Spleen (tissue), 7 donors: ENCODE data around the gene KAT7.

Source experiments
- POLR2A ChIP-seq, 3 donors: fragments of 450-650 bp; IDR thresholded peaks; one replicate each; pipeline ENCODE4 v1.5.1; 2017; ENCODE audit warnings: antibody characterized with exemption in 3 of 3, mild to moderate bottlenecking in 1 of 3
- TF ChIP-seq, protein P1 (sequence below), 11 experiments: fragments of 200-600 bp in 7 of 11; fragments of 450-650 bp in 4 of 11; sonication (generic) in 4 of 11; IDR thresholded peaks in 8 of 11; conservative IDR thresholded peaks in 3 of 11; 1 replicate in 7 of 11; 2 replicates in 4 of 11; pipeline versions ENCODE4 v1.4.0 to v1.8.0; 2016 to 2021; ENCODE audit warnings: antibody characterized with exemption in 11 of 11, inconsistent platforms in 4 of 11, mild to moderate bottlenecking in 1 of 11
- donor health status: DM: no; HTN: no; CAD: no; lungs with moderate emphysema.
- donor health status: DM: no; HTN: no; CAD: no.
- donor health status: DM: no; HTN: no; CAD: no.

DNA sequence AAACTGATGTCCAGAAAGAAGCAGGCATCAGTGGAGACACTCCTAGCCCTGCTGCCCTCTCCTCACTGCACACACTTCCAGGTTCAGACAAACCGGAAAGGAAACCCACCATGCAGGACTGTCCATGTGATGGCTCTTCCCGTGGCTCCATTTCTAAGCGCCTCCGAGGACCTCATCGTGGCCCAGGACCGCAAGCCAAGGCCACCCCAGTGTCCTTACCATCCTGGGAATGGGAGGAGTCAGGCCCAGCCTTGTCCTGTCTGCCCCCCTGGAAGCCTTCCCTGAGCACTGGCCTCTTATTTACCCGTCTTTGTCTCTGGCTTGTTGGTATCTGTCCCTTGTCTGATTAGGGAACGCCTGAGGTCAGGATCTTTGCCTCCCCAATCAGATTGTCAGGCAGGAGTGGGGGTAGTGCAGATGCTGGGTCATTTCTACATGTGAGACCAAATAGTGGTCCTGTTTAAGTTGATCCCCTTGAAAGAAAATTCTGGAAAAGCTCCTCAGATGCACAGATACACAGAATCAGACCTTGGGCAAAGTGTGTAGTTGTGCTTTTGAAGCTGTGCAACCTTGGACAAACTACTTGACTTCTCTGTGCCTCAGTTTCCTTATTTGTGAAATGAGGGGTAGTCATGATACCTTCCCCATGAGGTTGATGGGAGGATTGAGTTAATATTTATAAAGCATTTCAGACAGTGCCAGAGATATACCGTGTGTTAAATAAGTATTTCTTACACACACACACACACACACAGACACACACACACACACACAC is 58.6 kb downstream of the KAT7 start:
- TF ChIP-seq, protein P1, sequence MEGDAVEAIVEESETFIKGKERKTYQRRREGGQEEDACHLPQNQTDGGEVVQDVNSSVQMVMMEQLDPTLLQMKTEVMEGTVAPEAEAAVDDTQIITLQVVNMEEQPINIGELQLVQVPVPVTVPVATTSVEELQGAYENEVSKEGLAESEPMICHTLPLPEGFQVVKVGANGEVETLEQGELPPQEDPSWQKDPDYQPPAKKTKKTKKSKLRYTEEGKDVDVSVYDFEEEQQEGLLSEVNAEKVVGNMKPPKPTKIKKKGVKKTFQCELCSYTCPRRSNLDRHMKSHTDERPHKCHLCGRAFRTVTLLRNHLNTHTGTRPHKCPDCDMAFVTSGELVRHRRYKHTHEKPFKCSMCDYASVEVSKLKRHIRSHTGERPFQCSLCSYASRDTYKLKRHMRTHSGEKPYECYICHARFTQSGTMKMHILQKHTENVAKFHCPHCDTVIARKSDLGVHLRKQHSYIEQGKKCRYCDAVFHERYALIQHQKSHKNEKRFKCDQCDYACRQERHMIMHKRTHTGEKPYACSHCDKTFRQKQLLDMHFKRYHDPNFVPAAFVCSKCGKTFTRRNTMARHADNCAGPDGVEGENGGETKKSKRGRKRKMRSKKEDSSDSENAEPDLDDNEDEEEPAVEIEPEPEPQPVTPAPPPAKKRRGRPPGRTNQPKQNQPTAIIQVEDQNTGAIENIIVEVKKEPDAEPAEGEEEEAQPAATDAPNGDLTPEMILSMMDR (IDR thresholded peaks at IDR 0.05 in 8 of 11, conservative IDR thresholded peaks at IDR 0.05 in 3 of 11) = no peak
- TF ChIP-seq POLR2A (IDR thresholded peaks at IDR 0.05) = no peak
